ENCODE results near the gene WNT2B.

GRCh38 chr1:112524251-112524650 is 15.5 kb downstream of the WNT2B start:
- no peak for TF ChIP-seq NCOA1 (IDR thresholded peaks at IDR 0.05; ENCODE audit: low read depth)
- TF ChIP-seq PHF8 (IDR thresholded peaks at IDR 0.05; ENCODE audit: borderline replicate concordance, low read length): no peak
- no peak for TF ChIP-seq SIN3A (IDR thresholded peaks at IDR 0.05; ENCODE audit: borderline replicate concordance in 2 of 2, control insufficient read depth in 1 of 2, low read depth in 2 of 2, low read length in 2 of 2)
- TF ChIP-seq ZBTB33 (CRISPR knock-in tag; IDR thresholded peaks at IDR 0.05): no peak
- TF ChIP-seq CREB1 (IDR thresholded peaks at IDR 0.05): no peak
- TF ChIP-seq CREB1 (CRISPR knock-in tag; IDR thresholded peaks at IDR 0.05): no peak
- TF ChIP-seq ADNP (tag; IDR thresholded peaks at IDR 0.05): no peak
- no peak for TF ChIP-seq NR2C2 (CRISPR knock-in tag; IDR thresholded peaks at IDR 0.05)
- no peak for TF ChIP-seq NR2C2 (tag; IDR thresholded peaks at IDR 0.05)
- TF ChIP-seq ZNF449 (CRISPR knock-in tag; IDR thresholded peaks at IDR 0.05): no peak
- no peak for TF ChIP-seq ZBTB2 (IDR thresholded peaks at IDR 0.05)
- TF ChIP-seq CTCF (IDR thresholded peaks at IDR 0.05 in 2 of 3, conservative IDR thresholded peaks at IDR 0.05 in 1 of 3; ENCODE audit: insufficient read depth in 2 of 3, low read depth in 1 of 3, low read length in 3 of 3): no peak
- TF ChIP-seq BACH1 (tag; IDR thresholded peaks at IDR 0.05): no peak
- TF ChIP-seq SRSF7 (optimal IDR thresholded peaks at IDR 0.05; ENCODE audit: low read depth, low read length): no peak

All from K562 (cell line).